HTR-8/SVneo (cell line): ENCODE measurements around the gene DNAJB11.
"Not testable (repeated sequence)": the region's sequence is repeated elsewhere in the genome, so short reads cannot be mapped to it uniquely, and the experiment has no call there.

Source experiments
- DNase-seq: peaks from one replicate; pipeline ENCODE4 v3.0.0; 2011; ENCODE audit warnings: low spot score, mixed read lengths; ENCODE audit not compliant: insufficient read length
- FAIRE-seq: peaks from 2 replicates; lab custom pipeline; 2011; peaks lifted over from hg19 to GRCh38; lab: Jason Lieb, UNC

DNAJB11 gene

GRCh38 chr3:186614597-186615483 is 44.3 kb downstream of the DNAJB11 start:
- DNase-seq (peak; percentile 83), FAIRE-seq (peak; percentile 70)

GRCh38 chr3:186616299-186616617 is 45.7 kb downstream of the DNAJB11 start:
- no peak for DNase-seq
- no peak for FAIRE-seq

- peak; percentile 96 for DNase-seq
- peak; percentile 91 for FAIRE-seq
Measured at GRCh38 chr3:186617036-186617946, 46.8 kb downstream of the DNAJB11 start.

- FAIRE-seq (no peak), DNase-seq (no peak)
Measured at GRCh38 chr3:186618318-186618938, 47.9 kb downstream of the DNAJB11 start.

GRCh38 chr3:186619787-186620212 is 49.3 kb downstream of the DNAJB11 start:
- FAIRE-seq (no peak), DNase-seq (no peak)

- FAIRE-seq = no peak
- no peak for DNase-seq
Measured at GRCh38 chr3:186620213-186621092, 49.9 kb downstream of the DNAJB11 start.

- FAIRE-seq (no peak), DNase-seq (no peak)
Measured at GRCh38 chr3:186621894-186622650, 51.6 kb downstream of the DNAJB11 start.

GRCh38 chr3:186622651-186623310 is 52.3 kb downstream of the DNAJB11 start:
- DNase-seq (no peak), FAIRE-seq (no peak)

- DNase-seq = no peak
- FAIRE-seq = no peak
Measured at GRCh38 chr3:186624598-186624997, 54.1 kb downstream of the DNAJB11 start.

GRCh38 chr3:186625600-186626042 is 55.1 kb downstream of the DNAJB11 start:
- no peak for DNase-seq
- no peak for FAIRE-seq

- FAIRE-seq = no peak
- DNase-seq = no peak
Measured at GRCh38 chr3:186626254-186626847, 55.8 kb downstream of the DNAJB11 start.

- FAIRE-seq (no peak), DNase-seq (no peak)
Measured at GRCh38 chr3:186627852-186628414, 57.4 kb downstream of the DNAJB11 start.

- DNase-seq = no peak
- no peak for FAIRE-seq
Measured at GRCh38 chr3:186628756-186629155, 58.2 kb downstream of the DNAJB11 start.

- no peak for FAIRE-seq
Measured at GRCh38 chr3:186630950-186631641, 60.6 kb downstream of the DNAJB11 start.

GRCh38 chr3:186633481-186633880 is 63.0 kb downstream of the DNAJB11 start:
- DNase-seq = no peak
- no peak for FAIRE-seq

More at GRCh38 chr3:186630950-186631641, 60.6 kb downstream of the DNAJB11 start:
- DNase-seq = no peak

- DNase-seq, FAIRE-seq: not testable (repeated sequence)
Measured at GRCh38 chr3:186634207-186634606, 63.7 kb downstream of the DNAJB11 start.
